ENCODE results near the gene NEB.
"Not testable (repeated sequence)": the region's sequence is repeated elsewhere in the genome, so short reads cannot be mapped to it uniquely, and the experiment has no call there.

NEB gene

DNA sequence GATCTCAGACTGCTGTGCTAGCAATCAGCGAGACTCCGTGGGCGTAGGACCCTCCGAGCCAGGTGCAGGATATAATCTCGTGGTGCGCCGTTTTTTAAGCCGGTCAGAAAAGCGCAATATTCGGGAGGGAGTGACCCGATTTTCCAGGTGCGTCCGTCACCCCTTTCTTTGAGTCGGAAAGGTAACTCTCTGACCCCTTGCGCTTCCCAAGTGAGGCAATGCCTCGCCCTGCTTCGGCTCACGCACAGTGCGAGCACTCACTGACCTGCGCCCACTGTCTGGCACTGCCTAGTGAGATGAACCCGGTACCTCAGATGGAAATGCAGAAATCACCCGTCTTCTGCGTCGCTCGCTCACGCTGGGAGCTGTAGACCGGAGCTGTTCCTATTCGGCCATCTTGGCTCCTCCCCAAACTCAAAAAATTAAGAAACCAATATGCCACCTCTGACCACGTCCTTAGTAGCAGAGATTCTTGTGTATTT lies 29.8 kb downstream of the NEB start:
- not testable (repeated sequence) for DNase-seq

DNA sequence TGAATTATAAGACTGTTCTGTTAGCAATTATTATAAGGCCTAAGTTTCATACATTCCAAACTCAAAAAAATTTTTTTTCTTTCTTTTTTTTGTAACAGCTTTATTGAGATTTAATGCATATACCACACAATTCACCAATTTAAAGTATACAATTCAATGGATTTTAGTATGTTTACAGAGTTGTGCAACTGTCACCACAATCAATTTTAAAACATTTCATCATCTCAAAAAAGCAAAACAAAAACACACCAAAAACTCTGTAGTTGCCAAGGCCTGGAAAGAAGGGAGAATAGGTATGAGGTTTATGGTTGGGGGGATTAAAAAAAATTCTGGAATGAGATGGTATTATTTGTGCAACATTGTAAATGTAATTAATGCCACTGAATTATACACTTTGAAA lies 36.1 kb downstream of the NEB start:
- DNase-seq: not testable (repeated sequence)

DNA sequence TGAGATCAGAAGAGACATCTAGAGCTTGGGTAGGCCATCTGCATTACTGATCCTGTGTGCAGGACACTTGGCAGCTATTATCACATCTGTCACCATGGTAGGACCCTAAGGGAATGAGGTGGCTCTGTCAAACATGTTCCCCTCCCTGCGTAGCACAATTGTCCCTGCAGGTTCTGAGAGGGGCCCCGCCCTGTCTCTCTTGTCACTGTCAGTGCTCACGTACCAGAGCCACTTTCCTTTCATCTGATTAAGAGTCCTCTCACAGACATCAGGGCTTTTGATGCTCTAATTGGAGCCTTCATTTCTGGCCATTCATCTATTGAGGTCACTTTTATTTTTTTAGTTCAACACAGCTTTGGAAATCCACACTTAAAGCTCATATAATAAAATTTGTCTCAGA lies 38.5 kb downstream of the NEB start:
- DNase-seq: no peak

DNA sequence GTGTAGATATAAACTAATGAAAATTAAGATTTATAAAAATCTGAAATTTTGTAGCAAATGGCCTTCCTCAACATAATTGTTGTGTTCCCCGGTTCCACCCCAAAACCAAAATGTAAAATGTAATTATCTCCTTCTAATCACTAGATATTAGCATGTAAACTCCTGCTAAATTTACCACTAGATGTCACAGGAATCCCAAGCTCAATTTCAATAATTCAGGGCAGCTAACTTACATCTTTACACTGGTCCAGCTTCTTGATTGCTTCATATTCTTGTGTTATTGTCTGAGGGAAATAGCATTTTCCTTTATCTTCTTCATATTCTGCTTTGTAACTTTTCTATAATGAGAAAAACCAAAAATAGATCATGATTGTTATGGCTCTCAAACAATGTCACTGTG lies 42.6 kb downstream of the NEB start:
- DNase-seq: no peak

DNA sequence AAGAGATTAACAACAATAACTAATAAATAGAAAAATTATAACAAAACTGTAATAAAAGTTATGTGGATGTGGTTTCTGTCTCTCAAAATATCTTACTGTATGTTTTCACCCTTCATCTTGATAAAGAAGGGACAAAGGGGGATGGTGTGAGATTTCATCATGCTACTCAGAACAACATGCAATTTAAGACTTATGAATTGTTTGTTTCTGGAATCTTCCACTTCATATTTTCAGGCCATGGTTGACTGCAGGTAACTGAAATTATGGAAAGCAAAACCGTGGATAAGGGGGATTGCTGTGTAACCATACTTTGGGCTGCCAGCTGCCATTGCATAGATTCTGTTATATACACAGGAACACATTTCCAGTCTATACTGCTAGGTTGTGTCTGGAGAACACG lies 45.6 kb downstream of the NEB start:
- DNase-seq: no peak

DNA sequence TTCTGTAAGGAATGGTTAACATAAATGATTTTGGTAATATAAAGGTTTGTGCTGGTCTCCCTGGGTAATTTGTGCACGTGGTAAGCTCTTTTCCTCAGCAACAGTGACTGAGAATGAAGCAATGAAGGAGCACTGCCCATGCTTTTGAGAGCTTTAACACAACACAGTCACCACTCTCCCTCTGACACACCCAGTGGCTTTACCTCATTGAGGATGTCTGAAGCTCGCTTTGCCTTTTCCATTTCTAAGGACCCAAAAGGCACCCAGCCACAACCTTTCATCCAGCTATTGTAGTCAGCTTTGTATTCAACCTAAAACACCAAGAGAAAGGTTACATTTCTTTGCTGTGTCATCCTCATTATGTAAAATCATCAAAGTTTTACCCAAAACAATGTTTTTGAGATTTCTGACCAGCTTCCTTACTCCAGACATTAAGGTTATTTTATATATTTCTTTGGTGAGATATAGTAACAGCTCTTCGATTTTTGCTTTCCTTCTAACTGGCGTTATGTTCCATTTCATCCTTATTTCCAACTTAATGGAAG lies 51.7 kb downstream of the NEB start:
- DNase-seq: no peak

DNA sequence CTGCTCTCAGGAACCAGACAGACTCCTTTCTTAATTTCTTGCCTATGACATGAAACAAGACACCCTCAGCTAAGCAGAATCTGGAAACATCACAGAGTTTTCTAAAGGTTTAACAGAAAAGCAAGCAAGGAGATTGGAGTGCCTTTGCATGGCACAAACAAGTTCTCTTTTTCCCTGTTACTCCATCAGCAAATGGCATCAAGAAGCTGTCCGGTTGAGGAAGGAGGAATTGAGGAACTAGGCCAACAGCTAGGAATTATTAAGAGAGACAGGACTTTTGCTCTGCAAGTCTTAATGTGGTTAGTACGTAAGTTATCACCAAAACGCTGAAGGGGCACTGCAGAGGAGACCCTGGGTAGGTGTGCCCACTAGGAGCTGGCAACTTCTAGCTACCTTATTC lies 53.2 kb downstream of the NEB start:
- DNase-seq: no peak

DNA sequence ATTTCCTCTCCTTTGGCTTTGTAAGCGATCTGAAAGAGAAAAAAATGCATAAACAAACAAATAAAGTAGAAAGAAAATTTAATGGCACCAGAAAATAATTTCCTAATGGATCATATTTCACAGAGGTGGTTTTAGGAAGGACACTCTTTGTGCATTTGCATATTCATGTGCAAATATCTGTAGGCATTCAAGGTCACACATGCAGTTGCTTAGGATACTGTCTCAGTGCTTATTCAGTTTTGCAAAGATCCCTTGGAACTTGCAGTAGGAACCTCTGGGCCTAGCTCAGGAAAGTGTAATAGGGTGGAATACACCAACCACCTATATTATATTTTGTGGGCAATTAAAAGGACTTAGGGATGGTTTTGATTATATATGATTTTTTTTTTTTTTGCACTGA lies 54.3 kb downstream of the NEB start:
- DNase-seq: no peak

DNA sequence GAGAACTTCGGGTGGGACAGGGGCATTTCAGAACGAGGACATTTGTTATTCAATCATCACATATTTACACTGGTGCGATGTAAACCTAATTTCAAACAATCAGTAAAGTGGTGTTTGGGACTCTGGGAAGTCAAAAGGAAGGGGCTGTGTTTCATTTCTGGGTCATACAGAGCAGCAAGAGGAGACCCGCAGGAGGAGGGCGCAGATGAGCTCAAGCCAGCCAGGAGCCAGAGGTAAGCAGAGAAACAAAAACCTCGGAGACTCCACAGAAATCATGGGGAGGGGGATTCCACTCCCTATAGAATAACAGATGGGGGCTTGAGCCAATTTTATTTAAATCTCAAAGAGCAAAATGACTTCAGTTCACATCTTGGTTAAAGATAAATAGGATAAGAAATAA lies 55.4 kb downstream of the NEB start:
- DNase-seq: no peak

DNA sequence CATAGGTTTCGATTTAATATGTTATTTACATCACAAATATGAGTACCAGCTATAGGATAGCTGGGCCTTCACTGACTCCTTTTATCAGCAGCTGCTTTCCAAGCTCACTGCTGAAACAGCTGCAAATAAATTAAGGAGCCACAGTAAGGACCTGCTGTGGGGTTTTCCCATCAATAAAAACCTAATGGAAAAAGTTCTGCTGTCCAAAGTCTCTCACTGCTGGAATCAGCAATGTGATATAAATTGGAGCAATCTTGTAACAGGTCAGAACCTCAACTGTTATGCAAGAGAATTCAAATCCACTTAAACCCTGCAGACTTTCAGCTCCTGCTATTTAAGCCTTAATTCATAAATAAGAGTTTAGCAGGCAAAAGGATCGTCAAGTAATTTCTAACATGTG lies 61.3 kb downstream of the NEB start:
- no peak for DNase-seq

DNA sequence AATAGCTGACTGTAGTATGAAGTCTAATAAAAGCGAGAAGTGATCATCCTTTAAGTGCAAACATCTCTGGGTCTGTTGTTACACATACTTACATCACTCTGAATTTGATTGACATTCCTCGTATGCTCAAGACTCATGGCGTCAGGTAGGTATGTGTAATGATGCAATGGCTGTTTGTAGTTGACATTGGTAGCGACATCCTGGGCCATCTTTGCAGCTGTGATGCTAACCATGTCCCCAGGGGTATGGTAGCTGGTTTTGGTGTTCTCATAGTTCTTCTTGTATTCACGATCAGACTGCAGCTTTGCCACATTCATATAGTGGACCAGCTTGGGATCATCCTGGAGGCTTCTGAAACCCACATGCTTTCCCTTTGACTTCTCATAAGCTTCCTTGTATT lies 62.0 kb downstream of the NEB start:
- DNase-seq: no peak

DNA sequence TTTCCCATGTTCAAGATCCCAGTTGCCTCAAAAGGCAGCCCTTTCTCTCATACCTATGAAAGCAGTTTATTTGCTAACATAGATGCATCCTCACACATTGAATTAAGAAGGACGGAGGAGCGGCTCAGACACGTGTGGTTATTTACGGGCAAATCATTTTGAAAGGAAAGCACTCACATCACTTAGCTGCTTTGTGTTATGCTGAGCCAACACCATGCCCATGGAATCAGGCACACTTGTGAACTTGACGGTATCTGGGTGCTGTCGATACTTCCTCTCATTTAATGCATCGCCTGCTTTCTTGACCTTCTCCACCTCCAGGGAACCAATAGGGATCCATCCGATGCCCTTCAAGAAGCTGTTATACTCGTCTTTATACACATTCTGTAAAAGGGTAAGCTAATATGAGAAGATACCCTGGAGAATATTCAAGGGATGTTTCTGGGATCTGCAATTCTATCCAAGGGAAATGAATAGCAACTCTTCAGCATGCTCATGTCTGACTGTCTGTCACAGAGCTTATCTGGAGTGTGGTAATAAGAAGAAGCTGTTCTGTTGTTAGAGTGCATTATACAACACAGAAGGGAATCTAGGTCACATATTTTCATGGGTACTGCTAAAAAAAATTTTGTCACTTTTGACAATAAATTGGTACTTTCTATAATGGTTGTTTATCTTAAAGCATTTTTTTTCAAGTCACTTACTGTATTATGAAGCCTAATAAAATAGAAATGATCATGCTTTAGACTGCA lies 63.3 kb downstream of the NEB start:
- DNase-seq: no peak

DNA sequence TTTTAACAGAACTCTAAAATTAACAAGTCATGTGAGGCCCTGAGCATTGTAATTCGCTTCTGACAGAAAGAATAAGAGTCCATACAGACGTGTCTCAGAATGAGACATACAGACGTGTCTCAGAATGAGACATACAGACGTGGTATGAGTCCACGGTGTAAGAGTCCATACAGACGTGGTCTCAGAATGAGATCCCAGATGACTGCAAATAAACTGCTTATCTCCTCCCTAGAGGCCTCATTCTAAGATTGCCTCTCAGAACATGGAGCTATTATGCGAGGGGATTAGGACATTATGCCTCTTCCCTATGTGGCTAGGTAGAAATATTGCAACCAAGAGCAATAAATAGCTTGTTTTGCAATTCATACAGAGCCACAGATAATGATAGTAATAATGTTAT lies 63.9 kb downstream of the NEB start:
- no peak for DNase-seq

DNA sequence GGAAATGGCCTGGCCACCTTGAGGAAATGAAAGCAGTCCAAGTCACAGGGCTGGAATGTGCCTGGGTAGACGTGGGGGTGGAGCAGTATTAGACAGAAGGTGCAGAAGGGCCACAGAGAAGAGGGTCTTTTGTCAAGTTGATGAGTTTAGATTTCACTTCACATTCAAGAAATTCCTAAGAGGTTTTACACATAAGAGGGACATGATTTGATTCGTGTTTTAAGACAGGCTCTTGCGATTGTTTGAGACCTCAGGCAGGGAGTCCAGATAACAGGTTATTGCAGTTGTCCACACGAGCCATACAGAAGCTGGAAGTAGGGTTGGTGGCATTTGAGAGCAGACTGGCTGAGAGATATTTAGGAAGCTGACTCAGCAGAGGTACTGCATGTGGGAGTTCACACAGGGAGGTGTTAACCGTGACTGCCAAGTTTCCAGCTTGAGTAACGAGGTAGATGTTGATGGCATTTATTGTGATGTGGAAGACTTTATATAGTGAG lies 64.6 kb downstream of the NEB start:
- no peak for DNase-seq

DNA sequence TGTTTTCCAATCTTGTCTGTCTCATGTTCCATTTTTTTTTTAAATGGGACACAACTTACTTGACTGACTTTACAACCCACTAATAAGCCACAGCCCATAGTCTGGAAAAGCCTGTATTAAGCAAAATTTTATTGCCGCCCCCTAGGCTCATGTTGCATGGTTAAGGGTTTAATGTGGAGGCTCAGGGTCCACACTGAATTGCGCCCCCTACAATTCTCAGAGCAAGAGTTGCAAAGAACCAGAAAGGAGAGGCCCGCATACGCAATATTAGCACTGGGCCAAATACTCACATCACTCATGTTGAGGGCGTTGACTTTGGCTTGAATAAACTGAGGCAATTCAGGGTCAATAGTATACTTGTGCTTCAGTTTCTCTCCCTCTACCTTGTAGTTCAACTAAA lies 65.5 kb downstream of the NEB start:
- DNase-seq: no peak

DNA sequence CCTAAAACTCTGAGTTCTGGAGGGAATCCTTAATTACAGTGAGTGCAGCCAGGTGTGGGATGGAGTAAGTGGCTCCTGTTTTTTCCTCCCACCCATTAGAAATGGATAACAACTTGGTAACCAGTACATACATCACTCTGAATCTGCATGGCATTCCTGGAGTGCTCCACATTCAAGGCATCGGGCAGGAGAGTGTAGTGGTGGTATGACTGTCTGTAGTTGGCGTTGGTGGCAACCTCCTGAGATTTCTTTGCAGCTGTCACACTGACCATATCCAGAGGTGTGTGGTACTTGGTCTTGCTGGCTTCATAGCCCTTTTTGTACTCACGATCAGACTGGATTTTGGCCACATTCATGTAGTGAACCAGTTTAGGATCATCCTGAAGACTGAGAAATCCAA lies 68.3 kb downstream of the NEB start:
- DNase-seq: no peak

DNA sequence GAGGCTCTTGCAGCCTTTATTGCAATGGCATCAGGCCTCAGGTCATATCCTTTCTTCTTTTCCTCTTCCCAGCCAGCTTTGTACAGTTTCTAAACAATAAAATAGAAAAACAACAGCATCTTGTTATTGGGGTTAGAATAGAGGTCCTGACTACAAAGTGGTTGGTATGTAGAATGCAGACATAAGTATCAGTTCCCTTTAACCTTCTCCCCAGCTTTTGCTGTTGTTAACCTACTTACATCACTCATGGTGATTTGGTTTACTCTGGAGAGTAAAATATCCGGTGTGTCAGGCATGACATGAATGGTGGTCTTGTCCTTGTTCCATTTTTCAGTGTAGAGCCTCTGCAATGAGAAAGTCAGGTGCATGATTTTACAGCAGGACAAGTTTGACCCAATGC lies 69.8 kb downstream of the NEB start:
- no peak for DNase-seq

DNA sequence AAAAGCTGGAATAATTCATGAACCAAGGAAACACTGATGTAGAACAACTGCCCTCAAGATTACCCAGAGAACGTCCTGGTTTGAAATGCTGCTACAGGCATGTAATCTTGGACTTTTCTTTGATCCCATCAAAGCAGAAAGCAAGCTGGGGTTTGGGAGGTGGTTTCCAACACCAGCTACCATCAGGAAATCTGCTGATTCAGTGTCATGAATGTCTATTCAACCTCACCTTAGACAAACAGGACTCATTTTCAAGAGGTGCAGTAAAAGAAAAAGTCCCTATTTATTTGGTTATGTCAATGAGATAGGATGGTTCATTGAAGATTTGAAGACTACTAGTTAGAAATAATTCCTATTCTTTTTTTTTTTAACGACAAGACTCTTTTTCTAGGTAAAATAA lies 72.7 kb downstream of the NEB start:
- DNase-seq: no peak

DNA sequence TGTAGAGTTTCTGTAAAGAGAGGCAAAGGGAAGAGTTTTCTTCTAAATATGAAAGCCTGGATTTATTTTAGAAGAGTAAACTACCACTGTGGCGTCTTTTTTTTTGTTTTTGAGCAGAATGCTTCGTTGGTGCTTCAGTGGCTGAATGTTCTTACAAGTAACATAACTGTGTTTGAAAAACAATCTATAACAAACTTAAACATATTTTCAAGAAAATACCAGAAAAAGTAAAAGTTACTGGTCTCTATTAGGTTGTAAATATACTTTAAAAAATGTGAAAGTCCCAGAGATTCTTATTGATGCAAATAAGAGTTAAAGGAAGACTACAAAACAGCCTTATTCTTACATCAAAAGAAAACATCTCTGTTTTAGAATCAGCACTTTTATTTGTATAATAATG lies 76.2 kb downstream of the NEB start:
- no peak for DNase-seq

DNA sequence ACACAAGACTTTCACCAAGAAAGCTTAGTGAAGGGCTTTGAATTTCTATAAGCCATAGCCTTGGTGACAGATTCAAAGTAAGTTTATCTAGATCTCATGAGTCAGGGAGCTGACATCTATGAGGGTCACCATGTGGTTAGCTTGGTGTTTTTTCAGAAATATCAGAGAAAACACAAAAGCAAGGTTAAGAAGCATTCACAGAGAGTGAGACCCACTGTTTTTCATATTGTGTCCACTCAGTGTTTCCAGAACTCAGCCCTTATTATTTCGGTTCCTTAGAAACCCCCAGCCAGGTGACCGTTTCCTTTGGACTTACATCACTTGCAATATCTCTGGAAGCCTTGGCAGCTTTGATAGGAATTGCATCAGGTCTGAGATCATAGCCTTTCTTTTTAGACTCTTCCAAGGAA lies 76.6 kb downstream of the NEB start:
- no peak for DNase-seq

DNA sequence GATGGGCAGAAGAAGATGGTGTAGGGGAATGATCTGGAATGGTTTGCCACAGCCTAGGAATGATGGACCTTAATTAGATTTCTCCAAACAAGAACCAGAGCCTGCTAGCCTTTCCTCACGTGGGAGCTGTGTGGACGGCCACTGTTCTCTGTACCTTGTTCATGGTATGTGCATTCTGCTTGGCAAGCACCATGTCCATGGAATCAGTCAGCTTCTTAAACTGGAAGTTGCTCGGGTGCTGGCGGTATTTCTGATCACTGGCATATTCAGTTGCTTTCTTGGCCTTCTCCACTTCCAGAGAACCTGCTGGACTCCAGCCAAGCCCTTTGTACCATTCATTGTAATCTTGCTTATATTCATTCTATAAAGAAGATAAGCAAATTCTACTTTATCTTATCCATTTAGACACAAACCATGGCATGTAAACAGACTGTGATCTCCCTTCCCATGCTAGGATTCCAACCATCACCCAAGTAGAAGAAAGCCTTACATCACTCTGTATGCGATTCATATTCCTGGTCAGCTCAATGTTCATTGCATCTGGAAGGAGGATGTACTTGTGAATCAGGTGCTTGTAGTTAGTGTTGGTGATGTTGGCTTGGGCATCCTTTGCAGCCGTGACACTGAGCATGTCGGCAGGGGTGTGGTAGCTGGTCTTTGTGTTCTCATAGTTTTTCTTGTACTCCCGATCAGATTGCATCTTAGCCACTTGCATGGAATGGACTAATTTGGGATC lies 78.4 kb downstream of the NEB start:
- no peak for DNase-seq

DNA sequence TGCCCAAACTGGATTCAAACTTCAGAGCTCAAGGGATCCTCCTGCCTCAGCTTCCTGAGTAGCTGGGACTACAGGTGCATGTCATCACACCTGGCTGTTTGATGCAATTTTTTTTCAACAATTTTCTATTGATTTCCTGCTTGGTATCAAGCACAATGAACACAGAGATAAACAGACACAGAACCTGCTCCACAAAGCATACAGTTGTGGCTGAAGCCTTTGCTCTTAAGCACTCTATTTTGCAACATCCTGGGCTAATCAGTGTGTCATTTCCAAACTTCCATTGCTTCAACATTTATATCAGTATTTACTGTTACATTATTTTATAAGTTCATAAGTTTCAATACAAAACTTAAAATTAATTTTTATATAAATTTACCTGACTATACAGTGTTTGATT lies 79.4 kb downstream of the NEB start:
- DNase-seq: no peak

DNA sequence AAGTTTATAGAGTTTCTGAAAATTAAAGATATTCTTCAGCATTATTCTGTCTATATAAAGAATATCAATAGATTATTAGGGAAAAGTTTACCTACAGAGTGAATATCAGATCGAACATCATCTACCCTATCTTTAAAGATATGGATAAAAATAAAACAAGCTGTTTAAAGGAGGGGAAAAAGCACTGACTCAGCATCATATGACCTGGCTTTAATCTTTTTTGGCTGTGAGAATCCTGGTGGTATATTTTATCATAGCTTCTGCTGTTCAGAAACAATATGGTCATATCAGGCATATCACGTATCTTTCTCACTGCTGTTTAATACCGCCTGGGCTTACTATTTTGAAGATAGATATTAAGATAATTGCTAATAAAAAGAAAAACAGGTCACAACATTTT lies 80.2 kb downstream of the NEB start:
- no peak for DNase-seq

DNA sequence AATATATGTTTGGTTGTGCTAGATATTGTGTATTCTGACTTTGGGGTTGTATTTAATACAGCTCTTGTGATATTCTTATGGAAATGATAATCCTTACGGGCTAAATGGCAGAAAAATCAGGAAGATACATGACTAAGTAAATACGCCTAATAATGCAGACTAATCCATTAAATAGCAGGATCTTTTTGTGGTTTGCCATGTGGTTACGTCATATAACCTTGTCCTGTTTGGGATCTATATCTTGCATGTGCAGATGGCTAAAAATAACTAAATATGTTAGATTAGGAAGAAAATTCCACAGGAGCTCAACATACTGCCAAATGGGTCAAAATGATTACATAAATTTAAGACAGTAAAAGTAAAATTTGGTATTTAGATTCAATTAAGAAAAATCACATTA lies 83.0 kb downstream of the NEB start:
- DNase-seq: no peak
